Measurements from ENCODE around the gene EPN2. TPM values are rescaled to one million over a fixed set of nuclear protein-coding genes. Genes with fewer than 3 reads are reported as not detected.

EPN2 gene
- total and polyA plus RNA-seq, 4 donors = 5.6 to 23.8 (median 12.2) TPM

DNA sequence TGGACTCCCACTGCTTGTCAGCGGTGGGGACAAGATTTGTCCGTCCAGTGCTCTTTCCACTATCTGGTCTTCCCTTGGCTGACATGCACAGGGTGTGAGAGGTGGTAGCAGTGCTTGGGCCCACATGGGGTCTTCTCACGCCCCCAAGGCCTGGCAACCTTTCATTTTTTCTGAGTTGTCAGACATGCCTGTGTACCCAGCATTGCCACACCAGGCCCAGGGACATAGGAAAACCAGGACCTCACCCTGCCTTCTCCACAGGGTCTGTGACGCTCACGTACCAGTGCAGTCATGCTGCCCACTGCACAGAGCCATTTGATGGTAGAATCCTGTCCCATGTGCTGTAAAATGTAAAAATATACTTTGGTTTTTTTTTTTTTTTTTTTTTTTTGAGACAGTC, 67.6 kb downstream of the EPN2 start:
- peaks cover 0 to 2% (median 0%) of the 10 kb centered on the region in 4 donors for H3K36me3 ChIP-seq (ENCODE audit: control insufficient read depth in 4 of 4, insufficient read depth in 3 of 4, low read depth in 1 of 4, low read length in 3 of 4)
- H3K4me3 ChIP-seq (ENCODE audit: low read depth in 1 of 3, low read length in 3 of 3) = no peak overlapping the region
- peaks cover 0 to 8% (median 0%) of the 10 kb centered on the region in 4 donors for H3K4me1 ChIP-seq (ENCODE audit: control insufficient read depth in 4 of 4, insufficient read depth in 4 of 4, low read length in 3 of 4)
- H3K9ac ChIP-seq (ENCODE audit: low read depth in 1 of 2, low read length in 2 of 2) = no peak overlapping the region
- no peaks in the 10 kb centered on the region for H3K27me3 ChIP-seq (ENCODE audit: control insufficient read depth in 4 of 4, insufficient read depth in 4 of 4, low read length in 3 of 4)
- 95% methylated on average over 5 of the region's 5 CpGs for WGBS
- H3K9me3 ChIP-seq (ENCODE audit: control insufficient read depth in 4 of 4, low read length in 3 of 4) = no peaks in the 10 kb centered on the region
- no peak for DNase-seq (ENCODE audit: low spot score)
- no peak overlapping the region for H3K27ac ChIP-seq (ENCODE audit: low read depth in 1 of 2, low read length in 2 of 2)
- TF ChIP-seq, protein P1, sequence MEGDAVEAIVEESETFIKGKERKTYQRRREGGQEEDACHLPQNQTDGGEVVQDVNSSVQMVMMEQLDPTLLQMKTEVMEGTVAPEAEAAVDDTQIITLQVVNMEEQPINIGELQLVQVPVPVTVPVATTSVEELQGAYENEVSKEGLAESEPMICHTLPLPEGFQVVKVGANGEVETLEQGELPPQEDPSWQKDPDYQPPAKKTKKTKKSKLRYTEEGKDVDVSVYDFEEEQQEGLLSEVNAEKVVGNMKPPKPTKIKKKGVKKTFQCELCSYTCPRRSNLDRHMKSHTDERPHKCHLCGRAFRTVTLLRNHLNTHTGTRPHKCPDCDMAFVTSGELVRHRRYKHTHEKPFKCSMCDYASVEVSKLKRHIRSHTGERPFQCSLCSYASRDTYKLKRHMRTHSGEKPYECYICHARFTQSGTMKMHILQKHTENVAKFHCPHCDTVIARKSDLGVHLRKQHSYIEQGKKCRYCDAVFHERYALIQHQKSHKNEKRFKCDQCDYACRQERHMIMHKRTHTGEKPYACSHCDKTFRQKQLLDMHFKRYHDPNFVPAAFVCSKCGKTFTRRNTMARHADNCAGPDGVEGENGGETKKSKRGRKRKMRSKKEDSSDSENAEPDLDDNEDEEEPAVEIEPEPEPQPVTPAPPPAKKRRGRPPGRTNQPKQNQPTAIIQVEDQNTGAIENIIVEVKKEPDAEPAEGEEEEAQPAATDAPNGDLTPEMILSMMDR (IDR thresholded peaks at IDR 0.05; ENCODE audit: low read depth, low read length, missing input control) = no peak
- TF ChIP-seq SP1 (IDR thresholded peaks at IDR 0.05) = no peak
- no peak for TF ChIP-seq FOXA2 (IDR thresholded peaks at IDR 0.05)
- TF ChIP-seq, protein P2, sequence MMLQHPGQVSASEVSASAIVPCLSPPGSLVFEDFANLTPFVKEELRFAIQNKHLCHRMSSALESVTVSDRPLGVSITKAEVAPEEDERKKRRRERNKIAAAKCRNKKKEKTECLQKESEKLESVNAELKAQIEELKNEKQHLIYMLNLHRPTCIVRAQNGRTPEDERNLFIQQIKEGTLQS (IDR thresholded peaks at IDR 0.05) = no peak
- no peak for TF ChIP-seq GABPA (IDR thresholded peaks at IDR 0.05 in 1 of 2, conservative IDR thresholded peaks at IDR 0.05 in 1 of 2)
- no peak for TF ChIP-seq JUND (IDR thresholded peaks at IDR 0.05)
- TF ChIP-seq, protein P3, sequence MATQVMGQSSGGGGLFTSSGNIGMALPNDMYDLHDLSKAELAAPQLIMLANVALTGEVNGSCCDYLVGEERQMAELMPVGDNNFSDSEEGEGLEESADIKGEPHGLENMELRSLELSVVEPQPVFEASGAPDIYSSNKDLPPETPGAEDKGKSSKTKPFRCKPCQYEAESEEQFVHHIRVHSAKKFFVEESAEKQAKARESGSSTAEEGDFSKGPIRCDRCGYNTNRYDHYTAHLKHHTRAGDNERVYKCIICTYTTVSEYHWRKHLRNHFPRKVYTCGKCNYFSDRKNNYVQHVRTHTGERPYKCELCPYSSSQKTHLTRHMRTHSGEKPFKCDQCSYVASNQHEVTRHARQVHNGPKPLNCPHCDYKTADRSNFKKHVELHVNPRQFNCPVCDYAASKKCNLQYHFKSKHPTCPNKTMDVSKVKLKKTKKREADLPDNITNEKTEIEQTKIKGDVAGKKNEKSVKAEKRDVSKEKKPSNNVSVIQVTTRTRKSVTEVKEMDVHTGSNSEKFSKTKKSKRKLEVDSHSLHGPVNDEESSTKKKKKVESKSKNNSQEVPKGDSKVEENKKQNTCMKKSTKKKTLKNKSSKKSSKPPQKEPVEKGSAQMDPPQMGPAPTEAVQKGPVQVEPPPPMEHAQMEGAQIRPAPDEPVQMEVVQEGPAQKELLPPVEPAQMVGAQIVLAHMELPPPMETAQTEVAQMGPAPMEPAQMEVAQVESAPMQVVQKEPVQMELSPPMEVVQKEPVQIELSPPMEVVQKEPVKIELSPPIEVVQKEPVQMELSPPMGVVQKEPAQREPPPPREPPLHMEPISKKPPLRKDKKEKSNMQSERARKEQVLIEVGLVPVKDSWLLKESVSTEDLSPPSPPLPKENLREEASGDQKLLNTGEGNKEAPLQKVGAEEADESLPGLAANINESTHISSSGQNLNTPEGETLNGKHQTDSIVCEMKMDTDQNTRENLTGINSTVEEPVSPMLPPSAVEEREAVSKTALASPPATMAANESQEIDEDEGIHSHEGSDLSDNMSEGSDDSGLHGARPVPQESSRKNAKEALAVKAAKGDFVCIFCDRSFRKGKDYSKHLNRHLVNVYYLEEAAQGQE (IDR thresholded peaks at IDR 0.05) = no peak
- TF ChIP-seq RAD21 (IDR thresholded peaks at IDR 0.05) = no peak
- no peak for TF ChIP-seq EGR1 (IDR thresholded peaks at IDR 0.05; ENCODE audit: low read depth in 2 of 2)
- no peak for TF ChIP-seq HNF4G (IDR thresholded peaks at IDR 0.05)

DNA sequence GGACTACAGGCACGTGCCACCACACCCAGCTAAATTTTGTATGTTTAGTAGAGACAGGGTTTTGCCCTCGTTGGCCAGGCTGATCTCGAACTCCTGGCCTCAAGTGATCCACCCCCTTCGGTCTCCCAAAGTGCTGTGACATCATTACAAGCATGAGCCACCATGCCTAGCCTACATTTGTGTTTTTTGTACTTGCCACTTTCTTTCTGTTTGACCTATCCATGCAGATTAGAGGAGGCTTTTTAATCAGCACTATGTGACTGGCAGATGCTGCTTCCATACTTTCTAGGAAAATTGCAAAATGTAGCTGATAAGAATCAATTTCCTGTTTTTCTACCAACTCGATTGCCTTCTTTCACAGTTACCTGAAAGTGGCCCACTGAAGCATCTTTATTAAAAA, 68.1 kb downstream of the EPN2 start:
- WGBS = 81% methylated on average over 5 of the region's 5 CpGs
- Histone ChIP-seq H3K4me3 (ENCODE audit: low read depth in 1 of 3, low read length in 3 of 3) (no peak overlapping the region), H3K4me1 (ENCODE audit: control insufficient read depth in 4 of 4, insufficient read depth in 4 of 4, low read length in 3 of 4) (peaks cover 0 to 8% (median 0%) of the 10 kb centered on the region in 4 donors), H3K36me3 (ENCODE audit: control insufficient read depth in 4 of 4, insufficient read depth in 3 of 4, low read depth in 1 of 4, low read length in 3 of 4) (peaks cover 0 to 2% (median 0%) of the 10 kb centered on the region in 4 donors), H3K27me3 (ENCODE audit: control insufficient read depth in 4 of 4, insufficient read depth in 4 of 4, low read length in 3 of 4) (no peaks in the 10 kb centered on the region), H3K27ac (ENCODE audit: low read depth in 1 of 2, low read length in 2 of 2) (no peak overlapping the region), H3K9me3 (ENCODE audit: control insufficient read depth in 4 of 4, low read length in 3 of 4) (no peaks in the 10 kb centered on the region), H3K9ac (ENCODE audit: low read depth in 1 of 2, low read length in 2 of 2) (no peak overlapping the region)
- DNase-seq (ENCODE audit: low spot score) = no peak
- TF ChIP-seq TAF1 (conservative IDR thresholded peaks at IDR 0.05) = no peak
- TF ChIP-seq YY1 (IDR thresholded peaks at IDR 0.05) = no peak
- TF ChIP-seq NR2F2 (IDR thresholded peaks at IDR 0.05) = no peak
- TF ChIP-seq, protein P4, sequence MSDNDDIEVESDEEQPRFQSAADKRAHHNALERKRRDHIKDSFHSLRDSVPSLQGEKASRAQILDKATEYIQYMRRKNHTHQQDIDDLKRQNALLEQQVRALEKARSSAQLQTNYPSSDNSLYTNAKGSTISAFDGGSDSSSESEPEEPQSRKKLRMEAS (IDR thresholded peaks at IDR 0.05) = no peak
- TF ChIP-seq GABPA (IDR thresholded peaks at IDR 0.05 in 1 of 2, conservative IDR thresholded peaks at IDR 0.05 in 1 of 2) = no peak
- TF ChIP-seq EGR1 (IDR thresholded peaks at IDR 0.05; ENCODE audit: low read depth in 2 of 2) = no peak
- no peak for TF ChIP-seq RAD21 (IDR thresholded peaks at IDR 0.05)
- TF ChIP-seq, protein P3 (IDR thresholded peaks at IDR 0.05) = no peak
- no peak for TF ChIP-seq FOXA2 (IDR thresholded peaks at IDR 0.05)
- no peak for TF ChIP-seq SP1 (IDR thresholded peaks at IDR 0.05)
- no peak for TF ChIP-seq HNF4A (conservative IDR thresholded peaks at IDR 0.05)
- TF ChIP-seq HNF4G (IDR thresholded peaks at IDR 0.05) = no peak
- TF ChIP-seq, protein P1 (IDR thresholded peaks at IDR 0.05; ENCODE audit: low read depth, low read length, missing input control) = no peak

All from liver (tissue), 9 donors.